ENCODE data around the gene PI4KA. TPM values are rescaled to one million over a fixed set of nuclear protein-coding genes. Genes with fewer than 3 reads are reported as not detected.

Gene PI4KA
- total RNA-seq, 4 donors from 2014 or later: 69.8 to 115 (median 82.3) TPM

DNA sequence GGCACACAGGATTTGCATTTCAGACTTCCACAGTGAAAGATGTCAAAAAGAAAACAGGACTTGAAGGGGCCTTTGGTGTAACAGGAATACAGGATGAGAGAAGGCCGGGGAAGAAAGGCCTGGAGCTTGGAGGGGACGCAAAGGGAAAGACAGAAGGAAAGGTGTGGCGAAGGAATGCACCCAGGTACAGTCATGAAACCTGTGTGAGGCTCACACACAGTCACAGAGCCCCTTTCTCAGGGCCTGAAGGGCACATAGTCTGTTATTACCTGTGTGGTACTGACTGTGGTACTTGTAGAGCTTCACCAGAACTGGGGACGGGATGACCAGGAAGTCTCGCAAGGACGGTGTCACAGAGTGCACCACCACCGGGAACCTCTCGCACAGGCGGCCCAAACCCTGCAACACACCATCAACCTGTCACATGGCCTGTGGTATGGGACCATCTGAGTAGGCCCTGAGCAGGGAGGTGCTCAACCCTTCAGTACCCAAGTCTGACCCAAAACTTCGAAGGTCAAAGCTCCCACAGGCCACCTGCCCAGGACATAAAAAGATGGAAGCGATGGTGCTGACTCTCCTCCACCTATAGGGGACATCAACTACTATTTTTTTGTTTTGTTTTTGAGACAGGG, 55.6 kb downstream of the PI4KA start:
- DNase-seq (ENCODE audit: extremely low spot score): no peak
- Histone ChIP-seq H3K4me1 (no peaks in the 10 kb centered on the region), H3K27ac (replicated peaks in 1 of 4) (no peak overlapping the region), H3K27me3 (no peaks in the 10 kb centered on the region), H3K9me3 (no peaks in the 10 kb centered on the region), H3K4me3 (no peak overlapping the region), H3K36me3 (peaks cover 94 to 100% (median 97%) of the 10 kb centered on the region in 4 donors)
- TF ChIP-seq POLR2A (IDR thresholded peaks at IDR 0.05; ENCODE audit: low read depth) (no peak), POLR2AphosphoS5 (IDR thresholded peaks at IDR 0.05) (no peak), EP300 (IDR thresholded peaks at IDR 0.05) (no peak)
- TF ChIP-seq, protein P1, sequence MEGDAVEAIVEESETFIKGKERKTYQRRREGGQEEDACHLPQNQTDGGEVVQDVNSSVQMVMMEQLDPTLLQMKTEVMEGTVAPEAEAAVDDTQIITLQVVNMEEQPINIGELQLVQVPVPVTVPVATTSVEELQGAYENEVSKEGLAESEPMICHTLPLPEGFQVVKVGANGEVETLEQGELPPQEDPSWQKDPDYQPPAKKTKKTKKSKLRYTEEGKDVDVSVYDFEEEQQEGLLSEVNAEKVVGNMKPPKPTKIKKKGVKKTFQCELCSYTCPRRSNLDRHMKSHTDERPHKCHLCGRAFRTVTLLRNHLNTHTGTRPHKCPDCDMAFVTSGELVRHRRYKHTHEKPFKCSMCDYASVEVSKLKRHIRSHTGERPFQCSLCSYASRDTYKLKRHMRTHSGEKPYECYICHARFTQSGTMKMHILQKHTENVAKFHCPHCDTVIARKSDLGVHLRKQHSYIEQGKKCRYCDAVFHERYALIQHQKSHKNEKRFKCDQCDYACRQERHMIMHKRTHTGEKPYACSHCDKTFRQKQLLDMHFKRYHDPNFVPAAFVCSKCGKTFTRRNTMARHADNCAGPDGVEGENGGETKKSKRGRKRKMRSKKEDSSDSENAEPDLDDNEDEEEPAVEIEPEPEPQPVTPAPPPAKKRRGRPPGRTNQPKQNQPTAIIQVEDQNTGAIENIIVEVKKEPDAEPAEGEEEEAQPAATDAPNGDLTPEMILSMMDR (IDR thresholded peaks at IDR 0.05): no peak
- intact Hi-C loops (cut with DNase I): no loop called here
- WGBS: 88% methylated on average over 10 of the region's 11 CpGs

DNA sequence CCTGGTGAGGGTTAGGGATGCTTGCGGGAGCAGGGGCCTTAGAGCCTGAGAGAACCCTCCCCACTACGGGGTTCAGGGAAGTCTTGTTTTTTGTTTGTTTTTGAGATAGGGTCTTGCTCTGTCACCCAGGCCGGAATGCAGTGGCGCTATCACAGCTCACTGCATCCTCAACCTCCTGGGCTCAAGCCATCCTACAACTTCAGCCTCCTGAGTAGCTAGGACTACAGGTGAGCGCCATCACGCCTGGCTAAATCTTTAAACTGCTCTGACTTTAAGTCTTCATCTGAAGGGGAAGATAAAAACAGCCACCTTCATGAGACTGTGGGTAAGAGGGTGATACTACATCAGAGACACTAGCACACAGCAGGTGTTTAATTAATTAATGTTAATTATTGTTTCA, 56.2 kb downstream of the PI4KA start:
- no peak overlapping the region for H3K4me3 ChIP-seq
- H3K9me3 ChIP-seq: no peaks in the 10 kb centered on the region
- intact Hi-C loops (cut with DNase I): no loop called here
- H3K36me3 ChIP-seq: peaks cover 97 to 100% (median 98%) of the 10 kb centered on the region in 4 donors
- H3K27me3 ChIP-seq: no peaks in the 10 kb centered on the region
- no peaks in the 10 kb centered on the region for H3K4me1 ChIP-seq
- WGBS: 77% methylated on average over 6 of the region's 6 CpGs
- DNase-seq (ENCODE audit: extremely low spot score): no peak
- no peak overlapping the region for H3K27ac ChIP-seq (replicated peaks in 1 of 4)
- no peak for TF ChIP-seq POLR2AphosphoS5 (IDR thresholded peaks at IDR 0.05)
- TF ChIP-seq, protein P1 (IDR thresholded peaks at IDR 0.05): no peak
- TF ChIP-seq POLR2A (IDR thresholded peaks at IDR 0.05; ENCODE audit: low read depth): no peak
- TF ChIP-seq EP300 (IDR thresholded peaks at IDR 0.05): no peak

DNA sequence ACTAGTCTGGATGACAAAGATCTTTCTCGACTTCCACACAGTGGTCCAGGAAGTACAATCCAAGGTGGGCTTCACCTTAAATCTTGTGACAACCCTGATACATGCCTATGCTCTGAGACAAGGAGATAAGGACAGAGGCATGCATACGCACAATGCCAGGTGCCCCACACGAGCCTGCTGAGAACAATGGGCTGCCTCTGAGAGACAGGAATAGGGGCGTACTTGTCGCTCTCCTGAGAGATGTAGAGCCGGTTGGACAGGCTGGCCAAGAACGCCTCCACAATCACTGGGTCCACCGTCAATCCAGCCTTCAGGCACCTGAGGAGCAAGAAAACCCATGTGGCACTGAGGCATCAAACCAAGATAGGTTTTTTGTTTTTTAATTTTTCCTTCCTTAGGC, 59.2 kb downstream of the PI4KA start:
- 86% methylated on average over 8 of the region's 8 CpGs for WGBS
- DNase-seq (ENCODE audit: extremely low spot score): no peak
- H3K27ac ChIP-seq (replicated peaks in 1 of 4): no peak overlapping the region
- no peaks in the 10 kb centered on the region for H3K4me1 ChIP-seq
- H3K9me3 ChIP-seq: no peaks in the 10 kb centered on the region
- peaks cover 91 to 100% (median 97%) of the 10 kb centered on the region in 4 donors for H3K36me3 ChIP-seq
- no peaks in the 10 kb centered on the region for H3K27me3 ChIP-seq
- intact Hi-C loops (cut with DNase I): no loop called here
- H3K4me3 ChIP-seq: no peak overlapping the region
- TF ChIP-seq, protein P1 (IDR thresholded peaks at IDR 0.05): no peak
- TF ChIP-seq POLR2AphosphoS5 (IDR thresholded peaks at IDR 0.05) (no peak), EP300 (IDR thresholded peaks at IDR 0.05) (no peak), POLR2A (IDR thresholded peaks at IDR 0.05; ENCODE audit: low read depth) (no peak)

DNA sequence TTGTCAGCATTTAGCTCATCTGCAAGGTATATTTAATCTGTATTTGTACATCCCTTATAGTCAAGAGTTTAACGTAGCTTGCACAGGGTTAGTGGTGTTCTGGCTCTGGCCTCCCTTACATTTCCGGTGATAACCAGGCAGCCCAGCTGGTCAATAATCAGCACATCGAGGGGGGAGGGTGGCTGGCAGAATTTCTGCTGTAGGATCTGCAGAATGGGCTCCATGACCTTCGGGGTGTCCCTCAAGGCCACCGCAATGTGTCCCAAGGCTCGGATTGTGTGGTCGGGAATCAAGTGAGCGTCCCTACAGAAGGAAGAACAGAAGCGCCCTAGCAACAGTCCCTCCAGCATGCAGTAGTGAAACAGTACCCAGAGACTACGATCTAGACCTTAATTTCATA, 59.6 kb downstream of the PI4KA start:
- no peak for TF ChIP-seq POLR2A (IDR thresholded peaks at IDR 0.05; ENCODE audit: low read depth)
- TF ChIP-seq, protein P1 (IDR thresholded peaks at IDR 0.05): no peak
- no peak for TF ChIP-seq EP300 (IDR thresholded peaks at IDR 0.05)
- TF ChIP-seq POLR2AphosphoS5 (IDR thresholded peaks at IDR 0.05): no peak
- no peaks in the 10 kb centered on the region for H3K27me3 ChIP-seq
- WGBS: 94% methylated on average over 10 of the region's 10 CpGs
- intact Hi-C loops (cut with DNase I): no loop called here
- DNase-seq (ENCODE audit: extremely low spot score): no peak
- no peak overlapping the region for H3K4me3 ChIP-seq
- no peaks in the 10 kb centered on the region for H3K9me3 ChIP-seq
- peaks cover 0 to 3% (median under 1%) of the 10 kb centered on the region in 4 donors for H3K4me1 ChIP-seq
- peaks cover 86 to 100% (median 96%) of the 10 kb centered on the region in 4 donors for H3K36me3 ChIP-seq
- H3K27ac ChIP-seq (replicated peaks in 1 of 4): no peak overlapping the region

DNA sequence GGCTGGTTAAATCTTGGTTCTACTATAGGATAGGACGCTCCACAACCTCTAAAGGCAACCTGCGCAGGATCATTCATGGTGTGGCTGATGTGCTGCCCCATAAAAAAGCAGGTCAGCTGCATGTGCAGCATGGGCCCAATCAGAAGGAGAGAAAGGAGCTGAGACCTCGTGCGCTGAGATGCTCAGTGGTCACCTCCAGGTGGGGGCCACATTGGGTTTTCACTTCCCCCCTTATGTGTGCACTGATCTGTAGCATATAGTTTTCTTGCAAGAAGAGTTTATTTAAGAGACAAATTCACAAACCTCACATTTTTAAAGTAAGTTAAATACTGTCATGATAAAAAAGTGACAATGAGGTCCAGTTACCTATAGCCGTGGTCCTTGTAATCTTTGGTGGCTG, 60.4 kb downstream of the PI4KA start:
- H3K27ac ChIP-seq (replicated peaks in 1 of 4): no peak overlapping the region
- WGBS: 94% methylated on average over 5 of the region's 5 CpGs
- no peaks in the 10 kb centered on the region for H3K9me3 ChIP-seq
- H3K4me3 ChIP-seq: no peak overlapping the region
- no peak for TF ChIP-seq POLR2A (IDR thresholded peaks at IDR 0.05; ENCODE audit: low read depth)
- TF ChIP-seq, protein P1 (IDR thresholded peaks at IDR 0.05): no peak
- no peak for TF ChIP-seq EP300 (IDR thresholded peaks at IDR 0.05)
- intact Hi-C loops (cut with DNase I): no loop called here
- H3K4me1 ChIP-seq: peaks cover 0 to 11% (median 7%) of the 10 kb centered on the region in 4 donors
- no peaks in the 10 kb centered on the region for H3K27me3 ChIP-seq
- no peak for DNase-seq (ENCODE audit: extremely low spot score)
- H3K36me3 ChIP-seq: peaks cover 79 to 98% (median 90%) of the 10 kb centered on the region in 4 donors

All from esophagus muscularis mucosa (tissue), 4 donors.